GM12801 (cell line): ENCODE data around the gene PEX1.

Experiments used
- TF ChIP-seq, protein P1 (sequence below): IDR thresholded peaks from one replicate; pipeline ENCODE4 v1.5.1; 2011; ENCODE audit warnings: control low read depth; ENCODE audit not compliant: insufficient read length; ENCODE audit errors: extremely low read depth

Gene PEX1

DNA sequence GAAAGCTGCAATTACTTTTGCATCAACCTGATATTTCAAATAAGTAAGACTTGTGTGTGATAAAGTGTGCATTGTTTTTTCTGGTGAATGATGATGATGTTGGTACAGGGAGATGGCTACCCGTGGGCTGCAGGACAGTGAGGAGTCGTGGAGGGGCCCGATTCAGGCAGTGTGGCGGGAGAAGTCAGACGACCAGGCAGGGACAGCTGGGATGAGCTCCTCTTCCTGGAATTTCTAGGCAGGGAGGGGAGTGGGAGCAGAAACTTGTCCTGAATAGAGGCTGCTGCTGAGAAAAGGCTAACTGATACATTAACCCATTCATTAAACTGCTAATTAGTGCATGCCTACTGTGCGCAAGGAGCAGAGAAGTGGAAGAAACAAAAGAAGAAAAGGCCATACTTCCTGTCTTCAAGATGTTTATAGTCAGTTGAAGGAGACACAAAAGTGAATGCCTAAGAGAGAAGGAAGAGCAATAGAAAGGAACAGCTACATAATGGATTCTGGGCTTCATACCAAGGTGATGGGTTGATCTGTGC, 90.3 kb downstream of the PEX1 start:
- TF ChIP-seq, protein P1, sequence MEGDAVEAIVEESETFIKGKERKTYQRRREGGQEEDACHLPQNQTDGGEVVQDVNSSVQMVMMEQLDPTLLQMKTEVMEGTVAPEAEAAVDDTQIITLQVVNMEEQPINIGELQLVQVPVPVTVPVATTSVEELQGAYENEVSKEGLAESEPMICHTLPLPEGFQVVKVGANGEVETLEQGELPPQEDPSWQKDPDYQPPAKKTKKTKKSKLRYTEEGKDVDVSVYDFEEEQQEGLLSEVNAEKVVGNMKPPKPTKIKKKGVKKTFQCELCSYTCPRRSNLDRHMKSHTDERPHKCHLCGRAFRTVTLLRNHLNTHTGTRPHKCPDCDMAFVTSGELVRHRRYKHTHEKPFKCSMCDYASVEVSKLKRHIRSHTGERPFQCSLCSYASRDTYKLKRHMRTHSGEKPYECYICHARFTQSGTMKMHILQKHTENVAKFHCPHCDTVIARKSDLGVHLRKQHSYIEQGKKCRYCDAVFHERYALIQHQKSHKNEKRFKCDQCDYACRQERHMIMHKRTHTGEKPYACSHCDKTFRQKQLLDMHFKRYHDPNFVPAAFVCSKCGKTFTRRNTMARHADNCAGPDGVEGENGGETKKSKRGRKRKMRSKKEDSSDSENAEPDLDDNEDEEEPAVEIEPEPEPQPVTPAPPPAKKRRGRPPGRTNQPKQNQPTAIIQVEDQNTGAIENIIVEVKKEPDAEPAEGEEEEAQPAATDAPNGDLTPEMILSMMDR: no peak
